ENCODE data around the gene SMIM38. TPM values are rescaled to one million over a fixed set of nuclear protein-coding genes. Genes with fewer than 3 reads are reported as not detected.

Gene SMIM38
- total RNA-seq, 1 donor from 2014 or later = 0.13 TPM

- no peak for DNase-seq (ENCODE audit: low read depth, low spot score)
Observed at GRCh38 chr11:69202511-69203221, 46.9 kb downstream of the SMIM38 start.

- no peak for DNase-seq (ENCODE audit: low read depth, low spot score)
Observed at GRCh38 chr11:69203381-69203780, 47.6 kb downstream of the SMIM38 start.

- DNase-seq (ENCODE audit: low read depth, low spot score) = no peak
Observed at GRCh38 chr11:69203901-69204245, 48.1 kb downstream of the SMIM38 start.

GRCh38 chr11:69204246-69204940 is 48.7 kb downstream of the SMIM38 start:
- no peak for DNase-seq (ENCODE audit: low read depth, low spot score)

- DNase-seq (ENCODE audit: low read depth, low spot score) = no peak
Observed at GRCh38 chr11:69204941-69205742, 49.4 kb downstream of the SMIM38 start.

Other genes with a start within 250 kb of the SMIM38 start
- gene MRGPRD, start 174.9 kb upstream of the SMIM38 start, total RNA-seq = not detected in 2 replicates
- not detected in 2 replicates for gene MRGPRF, start 142.7 kb upstream of the SMIM38 start, total RNA-seq
- gene TPCN2, start 107.0 kb upstream of the SMIM38 start, total RNA-seq = 8.4 and 11.3 TPM in 2 replicates
- gene MYEOV, start 138.2 kb downstream of the SMIM38 start, total RNA-seq = 1.1 and 2.2 TPM in 2 replicates

Measured in pulmonary artery endothelial cell (primary cell).